A549 (cell line): ENCODE measurements around the gene SYPL1.

Source experiments
- CHD2 ChIP-seq: fragments of 150-350 bp; IDR thresholded peaks from 2 replicates; pipeline ENCODE4 v1.6.1; 2014; ENCODE audit warnings: low read length; ENCODE audit not compliant: partially characterized antibody
- CTCF ChIP-seq: fragments of >200 bp; sonication (Bioruptor Twin); formaldehyde crosslinking; IDR thresholded peaks from 3 replicates; pipeline ENCODE4 v1.5.1; 2016
- HDAC2 ChIP-seq: fragments of 200-600 bp; sonication (generic); IDR thresholded peaks from 2 replicates; pipeline ENCODE4 v1.6.1; 2016
- MAZ ChIP-seq: fragments of 150-350 bp; IDR thresholded peaks from 2 replicates; pipeline ENCODE4 v1.6.1; 2014; ENCODE audit warnings: antibody characterized with exemption, low read depth, low read length, borderline replicate concordance
- PBX3 ChIP-seq: IDR thresholded peaks from 2 replicates; pipeline ENCODE4 v1.6.1; 2012
- POLR2A ChIP-seq: IDR thresholded peaks from 2 replicates; pipeline ENCODE4 v1.6.1; 2012; ENCODE audit warnings: mild to moderate bottlenecking, low read length
- RAD21 ChIP-seq, 2 experiments: fragments of >200 bp in 1 of 2; sonication (Bioruptor Twin) in 1 of 2; formaldehyde crosslinking in 1 of 2; IDR thresholded peaks in 1 of 2; conservative IDR thresholded peaks in 1 of 2; 2 replicates in 1 of 2; 3 replicates in 1 of 2; pipeline ENCODE4 v1.6.1; 2012 to 2018; ENCODE audit warnings: inconsistent platforms in 1 of 2
- REST ChIP-seq: fragments of 200-600 bp; sonication (generic); IDR thresholded peaks from 2 replicates; pipeline ENCODE4 v1.6.1; 2016; ENCODE audit warnings: antibody characterized with exemption, mild to moderate bottlenecking, moderate library complexity
- SMC3 ChIP-seq: fragments of >200 bp; sonication (Bioruptor Twin); formaldehyde crosslinking; IDR thresholded peaks from 3 replicates; pipeline ENCODE4 v1.6.1; 2018; ENCODE audit warnings: inconsistent platforms

GRCh38 chr7:106075937-106076336 lies 36.2 kb downstream of the SYPL1 start:
- TF ChIP-seq CTCF (no peak), MAZ (no peak), PBX3 (no peak), HDAC2 (no peak), REST (no peak), RAD21 (conservative IDR thresholded peaks at IDR 0.05 in 1 of 2, IDR thresholded peaks at IDR 0.05 in 1 of 2) (no peak), POLR2A (no peak), SMC3 (no peak), CHD2 (no peak)
